Endothelial cell of hepatic sinusoid (primary cell): ENCODE data around the gene RAD51B.

Experiments
- in situ Hi-C: cut with HindIII; loops from 2 replicates; pipeline ENCODE4 v1.10.0; 2017; ENCODE audit warnings: low sequenced_read_pairs

Gene RAD51B

DNA sequence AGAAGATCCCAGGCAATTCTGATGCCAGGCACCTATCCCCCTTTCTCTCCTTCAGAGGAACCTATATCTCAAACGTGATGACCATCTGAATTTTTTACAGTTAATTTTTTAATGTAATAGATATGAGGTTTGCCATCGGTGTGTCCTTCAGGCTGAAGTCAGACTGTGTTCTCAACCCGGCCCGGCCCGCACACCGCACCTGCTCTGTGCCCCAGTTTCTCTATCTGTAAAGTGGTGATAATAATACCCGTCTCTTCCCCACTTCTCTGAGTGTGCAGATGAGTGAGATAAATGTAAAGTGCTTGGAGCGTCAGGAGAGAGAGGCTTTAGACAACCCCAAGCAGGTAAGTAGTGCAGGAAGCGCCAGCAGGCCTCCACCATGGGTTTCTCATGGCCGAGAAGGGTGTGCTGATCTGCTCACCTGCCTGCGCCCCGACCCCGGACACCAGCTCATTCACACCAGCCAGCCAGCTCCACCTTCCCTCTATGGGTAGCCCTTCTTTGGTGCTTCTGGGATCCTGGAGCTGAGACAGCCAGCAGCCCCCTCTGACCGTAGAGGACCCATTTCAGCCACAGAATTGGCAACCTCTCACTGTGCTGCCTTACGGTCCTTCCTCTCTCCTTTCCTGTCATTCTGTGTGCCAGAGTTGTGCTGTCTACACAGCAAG is 893.3 kb downstream of the RAD51B start:
- in situ Hi-C loops: no loop called here

GRCh38 chr14:68713782-68714181 is 894.2 kb downstream of the RAD51B start:
- in situ Hi-C loops: no loop called here

DNA sequence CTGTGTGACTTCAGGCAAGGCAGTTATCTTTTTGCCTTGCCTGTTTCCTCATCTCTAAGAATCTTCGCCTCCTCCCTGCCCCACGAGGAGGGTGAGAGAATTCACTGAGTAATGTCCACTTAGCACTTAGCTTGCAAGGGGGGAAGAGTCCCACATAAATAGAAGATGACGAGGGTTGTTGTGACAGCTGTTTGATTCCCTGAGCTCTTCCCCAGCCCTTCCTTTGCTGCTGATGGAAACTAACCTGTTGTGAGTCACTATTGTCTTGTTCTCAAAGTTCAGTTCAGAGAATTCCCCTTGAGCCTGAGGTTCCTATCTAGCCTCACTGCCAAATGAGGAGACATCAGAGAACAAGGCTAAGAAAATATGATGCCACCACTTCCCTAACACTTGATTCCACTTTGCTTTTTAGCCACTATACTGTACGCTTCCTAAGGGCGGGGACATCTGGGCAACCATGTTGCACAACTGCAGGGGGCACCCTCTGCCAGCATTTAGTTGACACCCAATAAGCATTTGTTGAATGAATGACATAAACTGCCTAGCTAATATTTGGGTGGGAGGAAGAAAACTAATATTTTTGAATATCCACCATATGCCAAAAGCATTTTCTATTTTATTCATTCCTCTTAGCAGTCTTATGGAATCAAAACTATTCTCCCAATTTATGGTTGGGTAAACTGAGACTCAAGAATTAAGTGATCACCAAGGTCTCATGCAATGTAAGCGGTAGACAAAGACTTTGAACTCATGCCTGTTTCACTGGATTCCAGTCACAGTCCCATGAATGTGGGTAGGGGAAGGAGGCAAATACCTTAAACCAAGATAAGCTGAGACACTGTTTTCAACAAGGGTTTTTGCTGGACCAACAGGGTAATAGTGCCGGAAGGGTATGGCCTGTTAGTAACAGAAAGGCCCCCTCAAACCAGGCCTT is 895.7 kb downstream of the RAD51B start:
- in situ Hi-C loops: no loop called here

GRCh38 chr14:68716698-68717097 is 897.1 kb downstream of the RAD51B start:
- in situ Hi-C loops: no loop called here

GRCh38 chr14:68718023-68718990 is 898.7 kb downstream of the RAD51B start:
- in situ Hi-C loops: no loop called here

- in situ Hi-C loops: no loop called here
These were observed 900.2 kb downstream of the RAD51B start for GRCh38 chr14:68719634-68720384.

DNA sequence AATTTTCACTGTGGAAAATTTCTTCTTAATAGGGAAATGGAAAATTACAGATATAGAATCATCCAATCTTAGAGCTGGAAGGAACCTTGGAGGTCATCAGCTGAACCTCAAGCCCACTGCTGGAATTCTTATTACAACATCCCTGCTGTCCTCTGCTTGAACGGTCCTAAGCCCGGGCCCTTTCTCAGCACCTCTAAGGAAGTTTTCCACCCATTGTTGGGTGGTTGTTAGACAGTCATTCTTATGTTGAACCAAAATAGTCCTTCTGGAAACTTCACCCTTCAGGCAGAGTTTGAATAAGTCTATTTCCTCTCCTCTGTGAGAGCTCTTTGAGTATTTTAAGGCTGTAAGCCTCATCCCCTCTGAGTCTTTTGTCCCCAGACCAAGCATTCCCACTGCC is 902.6 kb downstream of the RAD51B start:
- in situ Hi-C loops: no loop called here

DNA sequence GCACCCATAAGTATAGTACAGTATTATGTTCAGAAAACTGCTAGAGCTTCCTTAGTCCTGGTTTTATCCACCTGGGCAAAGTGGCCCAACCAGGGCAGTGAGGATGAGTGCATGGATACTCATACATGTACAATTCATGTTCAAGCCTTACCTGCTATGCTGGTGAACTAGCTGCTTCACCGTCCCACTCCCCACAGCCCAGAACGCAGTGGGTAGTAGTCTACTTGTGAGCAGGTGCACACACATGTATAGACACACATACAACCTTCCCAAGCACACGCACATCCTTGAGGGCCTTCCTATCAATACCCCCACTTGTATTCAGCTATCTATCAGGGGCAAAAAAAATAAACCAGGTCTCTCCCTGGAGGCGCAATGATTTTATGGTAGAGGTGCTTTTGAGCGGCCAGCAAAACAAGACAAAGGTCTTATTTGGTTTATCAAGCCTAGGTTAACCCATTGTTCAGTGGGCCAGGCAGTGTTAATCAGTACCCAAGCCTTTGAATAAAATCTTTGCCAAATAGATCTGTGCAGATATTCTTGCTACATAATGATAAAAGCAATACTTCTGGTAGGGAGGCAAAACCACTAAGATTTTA is 903.5 kb downstream of the RAD51B start:
- in situ Hi-C loops: no loop called here

- in situ Hi-C loops: no loop called here
These were observed 904.3 kb downstream of the RAD51B start for GRCh38 chr14:68723808-68724268.

DNA sequence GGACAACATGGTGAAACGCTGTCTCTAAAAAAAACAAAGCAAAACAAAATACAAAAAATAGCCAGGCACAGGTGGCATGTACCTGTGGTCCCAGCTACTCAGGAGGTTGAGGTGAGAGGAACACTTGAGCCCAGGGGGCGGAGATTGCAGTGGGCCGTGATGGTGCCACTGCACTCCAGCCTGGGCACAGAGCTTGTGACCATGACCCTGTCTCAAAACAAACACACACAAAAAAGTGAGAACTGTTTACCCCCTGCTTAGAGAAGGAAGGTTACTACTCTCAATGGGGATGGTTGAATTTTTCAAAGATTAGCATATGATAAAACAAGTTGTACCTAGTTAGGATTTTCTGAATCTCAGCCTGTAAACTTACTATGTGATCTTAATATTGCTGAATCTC is 905.3 kb downstream of the RAD51B start:
- in situ Hi-C loops: no loop called here

- in situ Hi-C loops: no loop called here
These were observed 906.6 kb downstream of the RAD51B start for GRCh38 chr14:68726093-68726695.

DNA sequence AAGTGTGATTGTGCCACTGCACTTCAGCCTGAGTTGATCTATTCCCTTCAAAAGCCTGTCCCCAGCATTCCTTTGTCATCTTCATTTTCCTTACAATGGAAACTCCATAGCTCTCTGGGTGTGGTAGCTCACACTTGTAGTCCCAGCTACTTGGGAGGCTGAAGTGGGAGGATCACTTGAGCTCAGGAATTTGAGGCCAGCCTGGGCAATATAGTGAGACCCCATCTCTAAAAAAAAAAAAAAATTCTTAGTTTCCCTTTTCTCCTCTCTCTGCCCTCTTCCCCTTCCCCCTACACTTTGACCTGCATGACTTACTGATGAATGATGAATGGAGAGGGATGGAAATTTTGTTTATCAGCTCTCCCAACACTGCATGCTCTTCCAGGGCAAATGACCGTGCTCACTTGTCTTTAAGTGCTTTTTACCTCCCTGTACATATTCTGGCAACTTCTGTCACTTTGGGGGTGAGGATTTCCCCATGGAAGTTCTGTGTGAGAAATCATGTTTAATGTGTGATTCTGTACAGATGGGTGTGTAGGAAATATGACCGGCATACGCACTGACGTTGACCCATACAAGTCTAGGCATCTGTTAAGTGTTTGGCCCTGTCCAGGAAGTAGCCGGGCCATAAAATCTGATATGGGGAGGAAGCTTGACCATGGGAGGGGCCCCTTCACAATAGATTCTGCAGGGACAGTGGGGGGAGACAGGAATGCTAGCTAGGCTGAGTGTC is 907.9 kb downstream of the RAD51B start:
- in situ Hi-C loops: no loop called here

- in situ Hi-C loops: no loop called here
These were observed 908.9 kb downstream of the RAD51B start for GRCh38 chr14:68728342-68729106.

DNA sequence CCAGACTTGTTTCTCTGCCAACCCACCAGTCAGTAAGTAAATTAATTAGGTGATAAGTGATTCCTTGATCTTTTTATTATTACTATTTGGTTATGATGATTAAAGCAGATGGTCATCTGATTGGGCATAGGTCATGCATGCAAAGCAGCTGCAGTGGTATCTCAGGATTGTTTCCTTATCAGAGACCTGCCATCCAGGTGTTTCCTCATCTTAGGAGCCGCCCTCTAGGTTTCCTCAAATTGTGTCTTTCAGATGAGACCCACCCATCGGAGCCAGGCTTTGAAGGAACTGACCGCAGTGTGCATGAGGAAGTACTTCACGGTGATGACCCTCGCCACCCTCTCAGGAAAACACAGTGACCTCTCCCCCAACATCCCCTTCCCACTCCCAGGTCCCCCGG is 910.0 kb downstream of the RAD51B start:
- in situ Hi-C loops: no loop called here

DNA sequence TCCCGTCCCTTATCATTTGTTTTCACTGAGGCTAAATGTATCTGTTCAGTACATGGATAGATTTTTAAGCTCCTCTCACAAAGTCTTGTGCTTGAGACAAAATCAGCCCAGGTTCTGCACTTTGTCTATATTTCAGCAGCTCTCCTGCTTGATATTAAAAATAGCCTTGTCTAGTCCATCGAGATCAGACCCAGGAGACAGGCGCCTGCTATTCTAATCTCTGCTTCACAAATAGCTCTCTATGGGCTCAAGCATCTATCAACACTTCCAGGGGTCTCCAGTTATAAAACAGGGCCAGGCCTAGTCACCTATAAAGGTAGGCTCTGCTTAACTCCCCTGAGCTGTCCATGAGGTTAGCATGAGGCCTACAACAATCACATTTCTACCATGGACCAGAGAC is 910.8 kb downstream of the RAD51B start:
- in situ Hi-C loops: no loop called here

GRCh38 chr14:68730811-68731425 is 911.3 kb downstream of the RAD51B start:
- in situ Hi-C loops: no loop called here

DNA sequence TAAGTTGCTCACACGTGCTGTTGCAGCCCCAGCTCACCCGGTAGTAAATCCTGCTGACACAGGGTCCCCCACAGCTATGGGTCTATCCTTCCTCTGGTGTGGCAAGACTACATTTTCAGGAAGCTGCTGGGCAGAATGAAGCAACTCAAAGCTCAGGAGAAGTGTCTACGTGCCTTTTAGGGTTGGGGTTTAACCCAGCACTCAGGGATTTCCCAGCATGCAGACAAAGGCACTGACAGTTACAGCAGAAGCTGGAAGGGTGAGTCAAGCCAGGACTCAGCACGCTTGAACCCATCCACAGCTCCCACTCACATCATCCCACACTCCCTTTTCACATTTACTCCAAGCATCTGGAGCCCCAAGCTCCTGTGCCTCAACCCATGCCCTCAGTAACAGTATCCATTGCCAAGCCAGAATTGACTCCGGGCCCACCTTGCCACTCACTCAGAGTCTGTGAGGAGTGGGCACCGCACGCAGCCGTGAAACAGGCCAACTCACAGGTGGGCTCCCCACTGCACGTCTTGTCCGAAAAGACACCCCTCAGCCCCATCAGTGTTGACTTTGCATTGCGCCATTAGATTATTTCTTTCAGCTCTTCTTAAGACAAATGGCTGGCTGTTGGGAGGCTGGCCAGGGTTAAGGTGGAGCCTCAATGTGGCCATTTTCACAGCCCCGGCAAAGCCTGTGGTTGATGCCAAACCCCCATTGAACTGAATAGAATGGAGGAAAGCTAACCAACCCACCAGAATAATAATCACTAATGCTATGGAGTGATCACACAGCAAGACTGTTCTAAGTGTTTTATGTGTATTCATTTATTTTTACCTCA is 913.7 kb downstream of the RAD51B start:
- in situ Hi-C loops: no loop called here
